Measurements from ENCODE around the gene MYBPC1.

Gene MYBPC1

GRCh38 chr12:101592448-101592847 lies 2.3 kb upstream of the MYBPC1 start:
- TF ChIP-seq MAX (IDR thresholded peaks at IDR 0.05; ENCODE audit: low read depth, low read length) (no peak), CTCF (IDR thresholded peaks at IDR 0.05; ENCODE audit: low read depth, low read length) (no peak), POLR2A (IDR thresholded peaks at IDR 0.05; ENCODE audit: extremely low read depth, insufficient read length) (no peak), MYC (IDR thresholded peaks at IDR 0.05; ENCODE audit: low read depth, low read length) (no peak)
- no peak for DNase-seq (ENCODE audit: low read depth)
- no peak overlapping the region for H3K4me3 ChIP-seq (ENCODE audit: low read depth, low read length)

- no peak overlapping the region for H3K4me3 ChIP-seq (ENCODE audit: low read depth, low read length)
- no peak for DNase-seq (ENCODE audit: low read depth)
- TF ChIP-seq CTCF (IDR thresholded peaks at IDR 0.05; ENCODE audit: low read depth, low read length) (no peak), MAX (IDR thresholded peaks at IDR 0.05; ENCODE audit: low read depth, low read length) (no peak), POLR2A (IDR thresholded peaks at IDR 0.05; ENCODE audit: extremely low read depth, insufficient read length) (no peak), MYC (IDR thresholded peaks at IDR 0.05; ENCODE audit: low read depth, low read length) (no peak)
Observed at GRCh38 chr12:101592921-101593320, 1.9 kb upstream of the MYBPC1 start.

- no peak overlapping the region for H3K4me3 ChIP-seq (ENCODE audit: low read depth, low read length)
- TF ChIP-seq POLR2A (IDR thresholded peaks at IDR 0.05; ENCODE audit: extremely low read depth, insufficient read length) (no peak), MYC (IDR thresholded peaks at IDR 0.05; ENCODE audit: low read depth, low read length) (no peak), MAX (IDR thresholded peaks at IDR 0.05; ENCODE audit: low read depth, low read length) (no peak)
Observed at GRCh38 chr12:101596172-101596571, 1.4 kb downstream of the MYBPC1 start.

GRCh38 chr12:101597164-101597563 lies 2.4 kb downstream of the MYBPC1 start:
- TF ChIP-seq POLR2A (IDR thresholded peaks at IDR 0.05; ENCODE audit: extremely low read depth, insufficient read length) (no peak), CTCF (IDR thresholded peaks at IDR 0.05; ENCODE audit: low read depth, low read length) (no peak), MAX (IDR thresholded peaks at IDR 0.05; ENCODE audit: low read depth, low read length) (no peak), MYC (IDR thresholded peaks at IDR 0.05; ENCODE audit: low read depth, low read length) (no peak)
- H3K4me3 ChIP-seq (ENCODE audit: low read depth, low read length) = no peak overlapping the region
- DNase-seq (ENCODE audit: low read depth) = no peak

More at GRCh38 chr12:101596172-101596571, 1.4 kb downstream of the MYBPC1 start:
- no peak for DNase-seq (ENCODE audit: low read depth)

- DNase-seq (ENCODE audit: low read depth) = no peak
- H3K4me3 ChIP-seq (ENCODE audit: low read depth, low read length) = no peak overlapping the region
- TF ChIP-seq POLR2A (IDR thresholded peaks at IDR 0.05; ENCODE audit: extremely low read depth, insufficient read length) (no peak), MAX (IDR thresholded peaks at IDR 0.05; ENCODE audit: low read depth, low read length) (no peak)
Observed at GRCh38 chr12:101598483-101598882, 3.7 kb downstream of the MYBPC1 start.

- no peak for TF ChIP-seq CTCF (IDR thresholded peaks at IDR 0.05; ENCODE audit: low read depth, low read length)
- no peak for TF ChIP-seq POLR2A (IDR thresholded peaks at IDR 0.05; ENCODE audit: extremely low read depth, insufficient read length)
- no peak for TF ChIP-seq MYC (IDR thresholded peaks at IDR 0.05; ENCODE audit: low read depth, low read length)
- TF ChIP-seq MAX (IDR thresholded peaks at IDR 0.05; ENCODE audit: low read depth, low read length) = no peak
- no peak for DNase-seq (ENCODE audit: low read depth)
- H3K4me3 ChIP-seq (ENCODE audit: low read depth, low read length) = no peak overlapping the region
Observed at GRCh38 chr12:101599311-101599710, 4.5 kb downstream of the MYBPC1 start.
